ENCODE results near the gene ADGRV1.

DNA sequence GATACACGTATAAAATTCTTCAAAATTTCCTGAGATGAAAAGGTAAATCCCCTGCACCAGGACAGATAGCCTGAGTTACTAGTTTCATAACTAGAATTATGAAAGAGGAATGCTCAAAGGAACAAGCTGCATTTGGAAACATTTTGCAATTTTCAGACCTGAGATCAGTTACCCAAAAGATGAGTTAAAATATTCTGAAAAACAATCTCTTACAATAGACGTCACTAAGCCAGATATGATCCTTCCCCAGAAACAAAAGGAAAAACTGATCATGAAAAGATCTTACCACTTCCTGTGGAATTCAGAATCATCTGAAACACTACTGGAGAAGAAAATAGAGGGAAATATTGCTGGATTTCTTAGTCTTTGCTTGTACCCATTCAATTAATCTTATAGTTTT, 619.9 kb downstream of the ADGRV1 start:
- TF ChIP-seq POLR2AphosphoS5 (IDR thresholded peaks at IDR 0.05) (no peak), EZH2 (IDR thresholded peaks at IDR 0.05; ENCODE audit: borderline replicate concordance, insufficient read depth, low read length, poor library complexity, severe bottlenecking) (no peak), SMC3 (conservative IDR thresholded peaks at IDR 0.05; ENCODE audit: poor library complexity) (no peak), EP300 (conservative IDR thresholded peaks at IDR 0.05; ENCODE audit: poor library complexity, severe bottlenecking) (no peak)
- TF ChIP-seq, protein P1, sequence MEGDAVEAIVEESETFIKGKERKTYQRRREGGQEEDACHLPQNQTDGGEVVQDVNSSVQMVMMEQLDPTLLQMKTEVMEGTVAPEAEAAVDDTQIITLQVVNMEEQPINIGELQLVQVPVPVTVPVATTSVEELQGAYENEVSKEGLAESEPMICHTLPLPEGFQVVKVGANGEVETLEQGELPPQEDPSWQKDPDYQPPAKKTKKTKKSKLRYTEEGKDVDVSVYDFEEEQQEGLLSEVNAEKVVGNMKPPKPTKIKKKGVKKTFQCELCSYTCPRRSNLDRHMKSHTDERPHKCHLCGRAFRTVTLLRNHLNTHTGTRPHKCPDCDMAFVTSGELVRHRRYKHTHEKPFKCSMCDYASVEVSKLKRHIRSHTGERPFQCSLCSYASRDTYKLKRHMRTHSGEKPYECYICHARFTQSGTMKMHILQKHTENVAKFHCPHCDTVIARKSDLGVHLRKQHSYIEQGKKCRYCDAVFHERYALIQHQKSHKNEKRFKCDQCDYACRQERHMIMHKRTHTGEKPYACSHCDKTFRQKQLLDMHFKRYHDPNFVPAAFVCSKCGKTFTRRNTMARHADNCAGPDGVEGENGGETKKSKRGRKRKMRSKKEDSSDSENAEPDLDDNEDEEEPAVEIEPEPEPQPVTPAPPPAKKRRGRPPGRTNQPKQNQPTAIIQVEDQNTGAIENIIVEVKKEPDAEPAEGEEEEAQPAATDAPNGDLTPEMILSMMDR (IDR thresholded peaks at IDR 0.05; ENCODE audit: poor library complexity, severe bottlenecking) = no peak

Measured in neural cell (in vitro differentiated cells).